CD4-positive, alpha-beta T cell (primary cell): ENCODE measurements around the gene RAPGEF2. TPM values are rescaled to one million over a fixed set of nuclear protein-coding genes. Genes with fewer than 3 reads are reported as not detected.

Experiments used
- ATAC-seq: fragments of 200-7000 bp; cut with Tn5 transposase; one replicate; pipeline ENCODE4 v1.10.0; 2022; ENCODE audit warnings: mild to moderate bottlenecking; ENCODE audit not compliant: poor library complexity
- CTCF ChIA-PET: fragments of 350-600 bp; sonication (Branson Sonifier 250); formaldehyde crosslinking; loops from one replicate; lab custom pipeline; 2021; ENCODE audit warnings: antibody characterized with exemption, inconsistent platforms; lab: Charles Lee
- POLR2A ChIA-PET: fragments of 350-600 bp; sonication (Branson Sonifier 250); formaldehyde crosslinking; loops from one replicate; lab custom pipeline; 2021; ENCODE audit warnings: antibody characterized with exemption, inconsistent platforms; lab: Charles Lee
- DNase-seq, 14 experiments: peaks; one replicate each; pipeline ENCODE4 v3.0.0-alpha.2; 2013 to 2020; ENCODE audit warnings: mixed read lengths in 2 of 14
- H3K27ac ChIP-seq, 2 donors: one replicate each; pipeline versions ENCODE4 v1.5.1 to v1.7.0; 2013; ENCODE audit warnings: low read length in 2 of 2, low read depth in 1 of 2, mild to moderate bottlenecking in 1 of 2
- H3K27me3 ChIP-seq, 2 experiments: 1 replicate in 1 of 2; 2 replicates in 1 of 2; pipeline versions ENCODE4 v1.6.1 to v1.7.0; 2013; ENCODE audit warnings: low read length in 2 of 2, control low read depth in 1 of 2, mild to moderate bottlenecking in 1 of 2, moderate library complexity in 1 of 2; ENCODE audit not compliant: insufficient read depth in 2 of 2, control insufficient read depth in 1 of 2
- H3K36me3 ChIP-seq: one replicate; pipeline ENCODE4 v1.6.1; 2013; ENCODE audit warnings: low read length, control low read depth; ENCODE audit not compliant: insufficient read depth
- H3K4me1 ChIP-seq: one replicate; pipeline ENCODE4 v1.6.1; 2013; ENCODE audit warnings: low read length, control low read depth; ENCODE audit not compliant: insufficient read depth
- H3K4me3 ChIP-seq: one replicate; pipeline ENCODE4 v1.5.1; 2013; ENCODE audit warnings: mild to moderate bottlenecking, low read length, moderate library complexity
- H3K9me3 ChIP-seq, 2 experiments: 1 replicate in 1 of 2; 2 replicates in 1 of 2; pipeline versions ENCODE4 v1.6.1 to v1.7.0; 2013; ENCODE audit warnings: low read length in 2 of 2, mild to moderate bottlenecking in 2 of 2, control low read depth in 1 of 2, moderate library complexity in 1 of 2; ENCODE audit not compliant: control insufficient read depth in 1 of 2, insufficient read depth in 1 of 2
- H3K27ac Mint-ChIP-seq: one replicate; pipeline ENCODE4 v1.8.0; 2020; ENCODE audit warnings: mixed read lengths
- H3K27me3 Mint-ChIP-seq: one replicate; pipeline ENCODE4 v1.8.0; 2021; ENCODE audit warnings: mixed read lengths
- H3K36me3 Mint-ChIP-seq: one replicate; pipeline ENCODE4 v1.8.0; 2021; ENCODE audit warnings: low read depth, mixed read lengths
- H3K4me1 Mint-ChIP-seq: one replicate; pipeline ENCODE4 v1.8.0; 2021; ENCODE audit warnings: low read depth, mixed read lengths
- H3K4me3 Mint-ChIP-seq: one replicate; pipeline ENCODE4 v1.8.0; 2020; ENCODE audit warnings: mild to moderate bottlenecking, mixed read lengths
- H3K9me3 Mint-ChIP-seq: one replicate; pipeline ENCODE4 v1.8.0; 2020; ENCODE audit warnings: mixed read lengths
- CTCF ChIP-seq: fragments of 200-600 bp; IDR thresholded peaks from one replicate; pipeline ENCODE4 v1.8.0; 2022; ENCODE audit warnings: antibody characterized with exemption, mild to moderate bottlenecking
- intact Hi-C, 2 experiments: fragments of 100-400 bp; cut with DNase I in 1 of 2; cut with micrococcal nuclease in 1 of 2; formaldehyde crosslinking; loops; one replicate each; pipeline versions ENCODE4 v1.15.1 to v1.9.0; 2023 to 2025; cut with DNase I, micrococcal nuclease
- total RNA-seq, 174 experiments: library from RNA in 2 of 174; stranded (reverse) in 2 of 174; gene quantifications; one replicate each; pipeline ENCODE4 v1.2.3 and lab custom pipeline; 2021 to 2026

RAPGEF2 gene
- total RNA-seq, 2 experiments from 2014 or later = 25.6 to 26.4 TPM

DNA sequence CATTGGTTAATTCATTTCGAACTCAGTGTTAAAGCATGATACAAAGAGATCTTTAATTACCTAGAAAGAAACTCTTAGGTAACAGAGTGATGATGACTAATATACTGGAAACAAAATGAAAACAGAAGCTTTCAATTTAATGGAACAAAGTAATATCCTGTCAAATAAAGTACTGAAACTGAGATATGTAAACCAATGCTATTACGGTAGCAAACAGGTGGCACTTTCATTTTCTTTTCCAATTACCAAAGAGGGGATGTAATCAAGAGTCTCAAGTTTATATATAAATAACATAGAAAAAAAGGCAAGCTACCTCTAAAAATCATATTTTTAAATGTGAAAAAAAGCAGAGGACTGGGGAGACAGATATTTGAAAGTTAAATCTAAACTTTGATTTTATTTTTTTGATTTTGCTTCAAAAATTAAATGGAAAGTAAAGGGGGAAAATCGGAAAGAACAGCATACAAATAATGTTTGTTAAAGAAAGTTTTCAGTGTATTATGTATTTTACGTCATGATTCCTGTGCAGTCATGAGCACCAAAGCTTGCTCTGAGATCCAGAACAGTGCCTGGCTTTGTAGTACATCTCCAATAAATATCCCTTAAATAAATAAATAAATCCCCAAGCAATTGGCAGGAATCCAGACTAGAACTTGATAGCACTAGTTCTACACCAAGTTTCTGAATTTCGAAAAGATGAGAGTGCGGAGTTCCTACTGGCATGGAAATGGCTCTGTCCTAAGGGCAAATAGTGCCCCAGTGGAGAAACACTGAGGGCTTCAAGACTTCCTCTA lies 25.0 kb upstream of the RAPGEF2 start:
- H3K4me3 Mint-ChIP-seq = peak overlapping the region; percentile 44
- Histone ChIP-seq H3K27ac (no peak overlapping the region), H3K4me1 (peaks cover 9% of the 10 kb centered on the region), H3K27me3 (no peaks in the 10 kb centered on the region), H3K9me3 (no peaks in the 10 kb centered on the region), H3K36me3 (no peaks in the 10 kb centered on the region), H3K4me3 (peak overlapping the region; percentile 21)
- POLR2A ChIA-PET = no interaction called here
- ATAC-seq = peak; percentile 43
- H3K9me3 Mint-ChIP-seq = no peaks in the 10 kb centered on the region
- CTCF ChIA-PET = interaction anchor here (1.4 kb wide), 1 partner anchor 12 kb away, joined by 3 read pairs; no protein-coding TSS in a partner anchor
- no peak overlapping the region for H3K27ac Mint-ChIP-seq
- peak in 3 of 14 experiments; percentile 12 to 65 (median 16) for DNase-seq
- H3K36me3 Mint-ChIP-seq = no peaks in the 10 kb centered on the region
- intact Hi-C loops = no loop called here
- no peaks in the 10 kb centered on the region for H3K27me3 Mint-ChIP-seq
- no peak for TF ChIP-seq CTCF
- H3K4me1 Mint-ChIP-seq = peaks cover 12% of the 10 kb centered on the region

- Mint-ChIP-seq H3K27ac (no peak overlapping the region), H3K36me3 (no peaks in the 10 kb centered on the region), H3K9me3 (no peaks in the 10 kb centered on the region), H3K27me3 (no peaks in the 10 kb centered on the region), H3K4me1 (peaks cover 12% of the 10 kb centered on the region), H3K4me3 (no peak overlapping the region)
- H3K4me1 ChIP-seq = peaks cover 9% of the 10 kb centered on the region
- no peaks in the 10 kb centered on the region for H3K9me3 ChIP-seq
- H3K4me3 ChIP-seq = no peak overlapping the region
- ChIA-PET CTCF (no interaction called here), POLR2A (no interaction called here)
- DNase-seq (no peak), ATAC-seq (no peak)
- no peak overlapping the region for H3K27ac ChIP-seq
- H3K36me3 ChIP-seq = no peaks in the 10 kb centered on the region
- TF ChIP-seq CTCF = no peak
- H3K27me3 ChIP-seq = no peaks in the 10 kb centered on the region
- intact Hi-C loops = no loop called here
Measured at GRCh38 chr4:159079074-159079473, 23.8 kb upstream of the RAPGEF2 start.

- POLR2A ChIA-PET = no interaction called here
Measured at GRCh38 chr4:159086606-159087005, 16.3 kb upstream of the RAPGEF2 start.

More at GRCh38 chr4:159086606-159087005, 16.3 kb upstream of the RAPGEF2 start:
- Histone ChIP-seq H3K4me3 (no peak overlapping the region), H3K27ac (no peak overlapping the region), H3K27me3 (no peaks in the 10 kb centered on the region), H3K4me1 (no peaks in the 10 kb centered on the region), H3K9me3 (no peaks in the 10 kb centered on the region), H3K36me3 (no peaks in the 10 kb centered on the region)
- intact Hi-C loops = no loop called here
- ATAC-seq = no peak
- Mint-ChIP-seq H3K36me3 (no peaks in the 10 kb centered on the region), H3K9me3 (no peaks in the 10 kb centered on the region), H3K4me1 (no peaks in the 10 kb centered on the region), H3K4me3 (no peak overlapping the region), H3K27ac (no peak overlapping the region), H3K27me3 (peaks cover 4% of the 10 kb centered on the region)
- no peak for TF ChIP-seq CTCF
- CTCF ChIA-PET = no interaction called here
- no peak for DNase-seq
